Hematopoietic multipotent progenitor cell treated with erythropoietin and hydrocortisone succinate and interleukin-3 and kit ligand, for 8 days (in vitro differentiated cells): ENCODE measurements around the gene DMKN.

Experiments used
- DNase-seq: peaks from one replicate; pipeline ENCODE4 v3.0.0-alpha.2; 2015

DMKN gene

DNA sequence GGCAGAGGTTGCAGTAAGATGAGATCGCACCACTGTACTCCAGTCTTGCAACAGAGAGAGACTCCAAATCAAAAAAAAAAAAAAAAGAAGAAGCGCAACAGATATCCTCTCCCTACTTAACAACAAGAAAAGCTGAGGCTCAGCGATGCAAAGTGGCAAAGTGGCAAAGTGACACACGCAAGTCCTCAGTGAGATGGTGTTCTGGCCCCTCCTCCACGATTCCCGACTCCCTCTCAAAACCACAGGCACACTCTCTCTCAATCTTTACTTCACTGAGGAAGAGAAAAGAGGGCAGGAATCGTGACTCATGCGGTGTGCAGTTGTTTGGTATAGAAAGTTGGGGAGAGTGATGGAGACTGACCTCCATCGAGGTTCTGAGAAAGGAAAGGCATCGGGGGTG, 52.8 kb downstream of the DMKN start:
- no peak for DNase-seq

DNA sequence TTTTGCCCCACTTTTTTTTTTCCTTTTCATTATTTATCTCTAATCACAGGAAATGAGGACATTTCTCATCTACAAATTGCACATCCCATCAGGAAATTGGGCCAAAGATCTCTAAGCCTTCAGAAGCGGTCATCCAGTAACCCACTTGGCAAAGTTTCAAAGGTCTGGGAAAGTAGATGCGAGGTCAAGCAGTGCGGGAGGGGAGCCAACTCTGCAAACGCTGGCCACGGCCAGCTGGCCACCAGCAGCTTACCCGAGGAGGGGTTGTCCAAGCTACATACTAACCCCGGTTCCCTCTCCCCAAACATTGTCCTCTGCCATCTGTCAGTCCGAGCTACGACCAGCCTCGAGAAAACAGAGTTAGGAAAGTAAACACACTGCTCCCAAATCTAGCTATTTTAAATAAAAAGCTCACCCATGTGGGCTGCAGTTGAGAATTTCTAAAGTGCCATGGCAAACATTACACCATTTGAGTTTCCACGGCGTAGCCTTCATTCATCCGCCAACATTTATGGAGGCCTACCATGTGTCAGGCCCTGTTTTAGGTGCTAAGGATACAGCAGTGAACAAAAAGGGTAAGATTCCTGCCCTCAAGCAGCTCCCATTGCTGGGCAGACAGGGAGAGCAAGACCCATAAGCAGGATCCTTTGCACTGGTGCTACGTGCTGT, 53.9 kb downstream of the DMKN start:
- no peak for DNase-seq

DNA sequence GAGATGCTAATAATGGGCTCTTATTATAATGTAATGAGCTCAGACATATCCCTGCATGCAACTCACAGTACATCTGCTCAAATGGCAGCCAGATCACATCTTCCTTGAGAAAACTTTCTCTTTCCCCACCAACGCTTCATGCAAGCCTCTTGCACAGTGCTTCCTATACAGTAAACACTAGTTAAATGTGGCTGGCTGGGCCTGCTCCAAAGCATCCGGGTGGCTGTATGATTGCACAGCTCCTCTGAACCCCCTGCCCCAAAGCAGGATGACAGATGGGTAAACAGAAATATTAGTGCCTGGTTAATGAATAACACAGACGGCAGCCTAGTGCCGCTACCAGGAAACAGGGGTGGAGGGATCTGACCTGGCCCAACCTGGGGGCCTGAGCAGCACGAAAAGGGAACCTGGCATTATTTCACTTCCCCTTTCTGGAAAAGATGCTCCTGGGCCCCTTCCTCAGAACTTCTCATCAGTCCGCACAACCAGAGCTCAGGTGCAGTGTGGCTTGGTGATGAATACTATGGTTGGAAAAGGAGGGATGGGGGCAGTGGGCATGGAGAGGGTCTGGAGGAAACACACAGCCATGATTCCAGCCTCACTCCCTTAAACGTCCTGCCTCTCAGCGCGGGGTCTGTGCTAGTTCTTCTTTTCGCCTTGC, 54.6 kb downstream of the DMKN start:
- no peak for DNase-seq

DNA sequence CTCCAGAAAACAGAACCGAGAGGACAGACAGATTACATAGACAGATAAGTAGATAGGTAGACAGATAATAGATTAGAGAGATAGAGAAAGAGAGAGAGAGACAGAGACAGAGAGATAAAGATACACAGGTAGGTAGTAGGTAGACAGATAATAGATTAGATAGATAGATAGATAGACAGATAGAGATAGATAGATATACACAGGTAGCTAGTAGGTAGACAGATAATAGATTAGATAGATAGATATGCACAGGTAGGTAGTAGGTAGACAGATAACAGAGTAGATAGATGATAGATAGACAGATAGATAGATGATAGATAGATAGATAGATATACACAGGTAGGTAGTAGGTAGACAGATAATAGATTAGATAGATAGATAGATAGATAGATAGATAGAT, 55.3 kb downstream of the DMKN start:
- no peak for DNase-seq

DNA sequence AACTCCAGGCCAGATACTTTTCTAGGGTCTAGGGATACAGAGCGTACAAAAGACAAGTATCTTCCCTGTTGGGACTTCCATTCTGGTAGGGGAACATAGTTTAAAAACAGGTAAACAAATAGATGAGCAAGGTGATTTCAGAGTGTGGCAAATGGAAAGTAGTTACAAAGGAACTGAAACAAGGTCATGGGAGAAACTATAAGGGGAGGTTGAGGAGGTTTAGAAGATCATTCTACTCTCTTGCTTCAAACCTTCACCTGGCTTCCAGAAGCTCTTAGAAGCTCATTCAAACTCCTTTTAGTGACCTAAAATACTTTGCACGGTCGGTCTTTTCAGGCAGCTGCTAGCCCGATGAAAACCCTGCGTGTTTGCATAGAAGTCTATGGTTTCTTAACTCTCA, 56.3 kb downstream of the DMKN start:
- no peak for DNase-seq

DNA sequence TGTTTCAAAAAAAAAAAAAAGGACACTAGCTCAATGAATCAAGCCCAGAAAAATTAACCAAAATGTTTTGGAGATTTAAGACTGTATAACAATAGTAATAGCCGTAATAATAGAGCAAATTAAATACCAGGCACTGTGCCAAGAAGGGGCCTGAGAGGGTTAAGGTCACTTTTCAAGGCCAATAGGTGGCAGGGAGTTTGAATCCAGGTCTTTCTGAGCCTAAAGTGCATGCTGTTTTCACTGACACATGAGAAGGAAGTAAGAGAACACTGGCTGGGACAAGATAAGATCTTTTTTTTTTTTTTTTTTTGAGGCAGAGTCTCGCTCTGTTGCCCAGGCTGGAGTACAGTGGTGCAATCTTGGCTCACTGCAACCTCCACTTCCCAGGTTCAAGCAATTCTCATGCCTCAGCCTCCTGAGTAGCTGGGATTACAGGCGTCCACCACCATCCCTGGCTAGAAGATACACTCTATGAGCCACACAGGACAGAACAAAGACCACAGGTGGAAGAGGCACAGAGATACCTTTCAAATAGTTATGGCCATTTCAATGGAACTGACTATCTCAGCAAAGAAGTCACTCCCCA, 57.7 kb downstream of the DMKN start:
- DNase-seq, result no peak

DNA sequence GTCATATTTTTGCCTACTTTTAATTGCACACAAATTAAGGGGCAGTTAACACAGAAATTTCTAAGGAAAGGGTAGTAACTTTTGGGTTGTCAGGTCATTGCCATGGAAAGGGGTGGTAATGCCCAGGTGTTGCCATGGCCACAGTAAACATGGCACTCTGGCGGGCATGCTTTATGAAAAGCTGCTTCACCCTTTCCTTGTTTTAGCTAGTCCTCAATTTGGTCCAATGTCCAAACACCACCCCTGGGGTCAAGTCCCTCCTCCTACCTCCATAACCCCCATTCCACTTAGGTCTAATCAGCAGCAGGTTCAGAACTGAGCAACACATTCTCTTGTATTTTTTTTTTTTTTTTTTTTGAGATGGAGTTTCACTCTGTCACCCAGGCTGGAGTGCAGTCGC, 58.8 kb downstream of the DMKN start:
- DNase-seq, result no peak

DNA sequence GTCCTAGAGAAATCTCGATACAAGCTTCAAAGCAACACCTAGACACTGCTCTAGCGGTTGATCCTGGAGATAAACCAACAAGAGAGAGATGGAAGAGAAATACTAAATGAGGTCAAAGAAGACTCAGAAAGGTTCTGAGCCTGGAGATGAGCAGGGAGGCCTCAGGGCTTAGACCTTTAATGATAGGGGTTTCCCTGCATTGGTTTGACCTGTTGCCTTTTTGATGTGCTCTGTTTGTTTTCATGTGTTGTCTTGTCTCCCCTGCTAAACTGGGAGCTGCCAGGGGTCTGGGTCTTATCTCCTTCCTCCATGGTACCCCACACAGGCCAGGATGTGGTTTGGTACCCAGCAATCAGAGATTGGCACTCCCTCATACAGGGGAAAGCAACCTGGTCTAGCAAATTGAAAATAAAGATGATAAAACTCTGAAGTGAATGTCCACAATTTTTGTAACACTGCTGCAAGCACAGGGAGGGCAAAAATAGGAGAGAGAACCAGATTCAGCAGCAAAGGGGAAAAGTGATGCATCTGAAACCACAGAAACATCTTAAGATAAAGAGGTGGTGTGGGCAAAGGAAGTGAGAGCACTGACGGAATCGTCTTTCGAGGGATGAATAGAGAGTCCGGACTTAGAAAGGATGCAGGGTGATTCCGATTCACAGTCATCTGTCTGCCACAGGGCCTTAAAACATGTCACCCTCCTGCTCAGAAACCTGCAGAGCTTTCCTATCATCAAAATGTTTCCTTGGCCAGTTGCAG, 61.9 kb downstream of the DMKN start:
- DNase-seq, result no peak

DNA sequence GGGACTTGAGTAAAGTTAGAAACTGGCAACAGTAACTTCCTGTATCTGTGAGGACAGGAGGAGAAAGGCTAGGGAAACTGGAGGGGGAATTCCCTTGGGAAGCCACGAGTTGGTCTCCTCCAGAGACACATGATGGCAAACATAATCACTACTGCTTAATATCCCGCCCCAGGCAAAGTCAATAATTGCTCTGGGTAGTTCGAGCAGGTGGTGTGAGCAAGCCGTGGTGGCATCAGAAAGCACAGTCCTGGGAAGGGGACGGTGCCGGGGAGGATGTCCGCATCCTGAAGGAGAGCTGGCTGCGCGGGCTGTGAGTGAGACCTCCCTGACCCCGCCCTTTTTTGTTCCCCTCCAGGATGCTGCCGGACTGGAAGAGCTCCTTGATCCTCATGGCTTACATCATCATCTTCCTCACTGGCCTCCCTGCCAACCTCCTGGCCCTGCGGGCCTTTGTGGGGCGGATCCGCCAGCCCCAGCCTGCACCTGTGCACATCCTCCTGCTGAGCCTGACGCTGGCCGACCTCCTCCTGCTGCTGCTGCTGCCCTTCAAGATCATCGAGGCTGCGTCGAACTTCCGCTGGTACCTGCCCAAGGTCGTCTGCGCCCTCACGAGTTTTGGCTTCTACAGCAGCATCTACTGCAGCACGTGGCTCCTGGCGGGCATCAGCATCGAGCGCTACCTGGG, 63.9 kb downstream of the DMKN start:
- DNase-seq, result no peak

DNA sequence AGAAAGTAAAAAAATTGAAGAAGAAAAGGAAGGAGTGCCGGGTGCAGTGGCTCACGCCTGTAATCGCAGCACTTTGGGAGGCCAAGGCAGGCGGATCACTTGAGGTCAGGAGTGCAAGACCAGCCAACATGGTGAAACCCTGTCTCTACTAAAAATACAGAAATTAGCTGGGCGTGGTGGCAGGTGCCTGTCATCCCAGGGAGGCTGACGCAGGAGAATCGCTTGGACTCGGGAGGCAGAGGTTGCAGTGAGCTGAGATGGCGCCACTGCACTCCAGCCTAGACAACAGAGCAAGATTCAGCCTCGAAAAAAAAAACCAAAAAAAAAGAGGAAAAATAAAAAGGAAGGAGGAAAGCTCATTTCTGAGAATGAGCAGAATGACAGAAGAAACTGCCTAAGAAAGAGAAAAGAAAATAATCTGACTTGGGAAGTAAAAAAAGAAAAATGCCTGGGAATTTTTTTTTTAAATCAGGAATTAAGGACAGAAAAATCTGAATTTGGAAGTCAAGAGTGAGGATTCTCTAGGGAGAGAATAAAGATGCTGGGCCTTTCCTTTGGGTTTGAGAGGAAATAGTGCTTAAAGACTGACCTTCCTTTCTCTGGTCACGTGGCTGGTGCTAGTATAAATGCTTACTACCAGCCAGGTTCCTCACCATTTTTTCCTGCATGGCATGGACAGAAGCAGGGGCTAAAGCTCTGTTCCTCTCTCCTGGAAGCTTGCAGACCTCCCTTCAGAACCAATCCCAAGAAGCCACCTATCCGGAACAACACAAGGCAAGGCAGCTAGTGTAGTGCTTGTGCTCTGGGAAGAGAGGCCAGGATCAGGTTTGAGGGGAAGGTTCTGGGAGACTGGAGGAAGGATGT, 65.6 kb downstream of the DMKN start, which contains the start of gene FFAR2:
Gene FFAR2 (plus strand): TSS at position 652 of the 864 bp plus-strand sequence. CDS start 1,458 bp downstream, outside the sequence.
- DNase-seq, result no peak
